NCI-H1436 (cell line): ENCODE measurements around the gene MGME1.

Experiments used
- DNase-seq: peaks from one replicate; lab custom pipeline; 2025; lab: John Stamatoyannopoulos, UW

The MGME1 gene

DNA sequence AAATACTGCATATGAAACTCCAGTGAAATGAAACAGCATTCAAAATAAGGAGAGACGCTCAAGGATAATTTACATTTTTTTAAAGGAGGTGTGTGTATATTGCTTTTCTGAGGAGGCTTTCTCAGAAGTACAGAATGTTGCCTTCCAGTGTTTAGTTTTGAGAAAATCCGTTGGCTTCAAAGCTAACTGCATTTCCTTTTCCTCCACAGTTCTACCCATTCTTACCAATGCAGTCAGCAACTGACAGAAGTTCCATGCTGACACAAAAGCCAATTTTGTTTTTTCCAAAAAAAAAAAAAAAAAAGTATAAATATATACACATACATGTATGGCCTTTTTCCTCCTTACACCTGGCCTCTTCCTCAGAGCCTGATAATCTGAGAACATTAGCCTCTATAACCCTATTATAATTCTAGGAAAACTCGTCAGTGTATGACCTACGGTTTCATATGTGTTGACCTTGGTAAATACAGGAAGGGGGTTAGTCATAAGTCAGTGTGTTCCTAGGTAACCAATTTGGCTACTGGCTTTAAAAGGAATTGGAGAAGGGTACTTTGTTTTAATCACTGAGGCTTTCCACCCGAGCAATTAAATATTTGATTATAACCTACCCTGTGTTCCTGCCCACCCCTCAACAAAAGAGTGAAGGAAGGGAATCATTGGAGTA, 24.2 kb downstream of the MGME1 start:
- peak; percentile 28 for DNase-seq

DNA sequence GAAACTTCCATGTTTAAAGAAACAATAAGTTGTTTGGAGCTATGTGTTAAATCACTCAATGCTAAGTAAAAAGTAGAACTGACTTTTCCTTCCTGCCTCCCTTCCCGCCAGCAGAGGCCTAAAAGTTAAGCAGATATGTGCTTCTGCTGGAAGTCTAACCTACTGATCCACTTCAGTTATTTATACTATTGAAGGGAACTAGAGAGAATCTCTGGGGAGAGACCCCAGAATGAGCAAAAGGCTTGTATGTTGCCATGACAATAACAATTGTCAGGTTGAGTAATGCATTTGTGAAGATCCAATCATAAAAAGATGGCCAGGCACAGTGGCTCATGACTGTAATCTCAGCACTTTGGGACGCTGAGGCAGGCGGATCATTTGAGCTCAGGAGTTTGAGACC, 24.7 kb downstream of the MGME1 start:
- peak; percentile 18 for DNase-seq

DNA sequence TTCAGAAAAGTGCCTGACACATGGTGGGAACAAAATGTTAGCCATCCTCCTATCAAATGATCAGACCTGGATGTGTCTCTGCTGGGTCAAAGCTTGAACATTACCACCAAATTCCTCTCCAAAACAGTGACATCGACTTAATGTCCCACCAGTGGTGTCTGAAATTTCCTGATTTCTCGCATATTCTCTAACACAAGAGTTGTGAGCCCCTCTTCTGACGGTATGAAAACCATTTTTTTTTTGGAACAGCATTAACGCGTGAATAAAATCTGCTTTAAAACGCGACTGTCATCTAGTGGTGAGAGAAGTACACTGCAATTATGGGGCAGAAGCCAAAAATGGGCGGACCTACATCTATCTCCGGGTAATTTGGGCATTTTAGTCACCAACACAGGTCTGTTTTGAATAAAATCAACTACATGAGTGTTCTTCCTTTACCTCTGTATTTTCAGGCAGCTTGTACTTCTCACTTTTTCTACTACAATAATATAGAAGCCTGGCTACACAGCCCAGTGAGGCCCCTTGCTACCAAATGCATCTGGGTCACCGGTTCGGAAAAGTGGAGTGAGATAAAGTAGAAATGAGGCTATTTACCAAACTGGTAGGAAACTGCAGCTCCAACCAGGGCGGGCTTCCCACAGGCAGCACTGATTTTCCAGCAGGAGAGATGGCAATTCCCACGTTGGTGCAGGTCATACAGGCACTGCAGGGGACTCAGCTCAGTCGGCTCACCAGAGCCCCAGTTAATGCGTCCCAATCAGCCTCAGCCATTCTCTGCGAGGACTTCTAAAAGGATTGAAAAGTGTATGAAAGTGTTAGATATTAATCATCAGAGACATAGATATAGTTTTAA, 27.4 kb downstream of the MGME1 start:
- DNase-seq, result peak; percentile 18

DNA sequence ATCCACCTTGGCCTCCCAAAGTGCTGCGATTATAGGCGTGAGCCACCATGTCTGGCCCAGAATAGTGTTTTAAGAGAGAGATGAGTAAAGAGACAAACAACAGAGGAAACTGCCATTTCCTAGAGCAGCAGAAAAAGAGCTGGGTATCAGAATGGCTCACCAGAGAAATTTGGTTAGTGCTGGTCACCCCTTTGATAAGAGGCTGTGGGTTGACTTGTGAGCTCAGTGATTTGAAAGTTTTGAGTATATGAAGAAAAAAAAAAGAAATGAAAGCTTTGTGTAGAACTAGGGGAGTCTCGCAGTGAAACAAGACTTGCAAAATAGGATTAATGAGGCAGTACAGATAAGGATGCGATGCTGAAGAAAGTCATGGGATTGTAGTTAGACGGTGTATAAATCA, 29.6 kb downstream of the MGME1 start:
- DNase-seq, result no peak

DNA sequence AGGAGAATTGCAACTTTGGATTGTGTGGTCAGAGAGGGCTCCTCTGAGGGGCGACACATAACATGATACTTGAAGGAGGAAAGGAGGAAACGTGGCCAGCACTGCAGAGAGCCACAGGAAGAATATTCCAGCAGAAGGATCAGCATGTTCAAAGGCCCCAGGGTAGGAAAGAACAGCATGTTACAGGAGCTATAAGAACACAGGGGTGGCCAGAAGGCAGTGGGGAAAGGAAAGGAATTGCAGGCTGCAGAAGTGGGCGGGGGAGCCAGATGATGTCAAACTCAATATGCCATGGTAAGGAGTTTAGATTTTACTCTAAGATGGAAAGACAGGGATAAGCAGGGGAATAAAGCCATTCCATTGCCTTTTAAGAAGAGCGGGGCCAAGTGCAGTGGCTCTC, 30.7 kb downstream of the MGME1 start:
- DNase-seq, result no peak

DNA sequence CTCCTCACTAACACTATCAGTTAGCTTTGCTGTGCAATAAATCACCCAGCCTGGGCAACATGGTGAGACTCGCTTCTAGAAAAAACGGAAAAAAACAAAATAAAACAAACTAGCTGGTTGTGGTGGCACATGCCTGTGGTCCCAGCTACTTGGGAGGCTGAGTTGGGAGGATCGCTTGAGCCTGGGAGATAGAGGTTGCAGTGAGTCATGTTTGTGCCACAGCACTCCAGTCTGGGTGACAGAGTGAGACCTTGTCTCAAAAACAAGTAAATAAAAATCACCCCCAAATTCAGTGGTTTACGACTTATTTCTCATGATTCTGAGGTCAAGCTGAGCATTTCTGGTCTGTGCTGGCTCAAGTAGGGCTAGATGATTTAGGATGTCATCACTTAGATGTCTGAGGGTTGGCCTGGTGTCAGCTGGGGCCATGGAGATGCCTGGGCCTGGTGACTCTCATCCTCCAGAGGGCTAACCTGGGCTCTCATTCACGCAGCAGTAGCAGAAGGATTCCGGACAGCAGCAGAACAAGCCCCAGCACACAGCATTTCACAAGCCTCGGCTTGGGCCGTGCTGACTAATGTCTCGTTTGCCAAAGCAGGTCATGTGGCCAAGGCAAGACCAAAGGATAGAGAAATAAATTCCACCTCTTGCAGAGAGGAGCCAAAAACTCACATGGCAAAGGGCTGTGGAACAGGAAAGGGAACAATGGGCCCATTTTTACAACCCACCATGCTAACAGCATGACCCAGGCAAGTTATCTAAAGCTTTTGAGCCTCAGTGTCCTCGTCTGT, 32.5 kb downstream of the MGME1 start:
- DNase-seq, result no peak

DNA sequence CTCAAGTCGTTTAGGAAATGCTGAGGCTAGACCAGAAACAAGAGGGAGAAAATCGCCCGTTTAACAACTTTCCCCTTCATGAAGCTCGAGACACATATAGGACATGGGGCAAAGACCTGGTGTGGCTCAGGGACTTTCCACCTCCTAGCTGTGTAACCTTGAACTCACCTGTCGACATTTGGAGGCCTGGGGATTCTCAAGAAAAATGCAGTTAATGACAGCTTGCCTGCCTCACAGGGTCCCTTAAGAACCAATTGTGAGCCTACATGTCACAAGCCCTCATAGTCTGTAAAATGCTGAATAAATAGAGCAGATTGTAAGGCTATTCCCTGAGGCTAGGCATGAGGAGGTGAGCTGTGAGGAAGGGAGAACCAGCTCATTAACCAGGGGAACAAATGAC, 35.1 kb downstream of the MGME1 start:
- DNase-seq, result no peak

DNA sequence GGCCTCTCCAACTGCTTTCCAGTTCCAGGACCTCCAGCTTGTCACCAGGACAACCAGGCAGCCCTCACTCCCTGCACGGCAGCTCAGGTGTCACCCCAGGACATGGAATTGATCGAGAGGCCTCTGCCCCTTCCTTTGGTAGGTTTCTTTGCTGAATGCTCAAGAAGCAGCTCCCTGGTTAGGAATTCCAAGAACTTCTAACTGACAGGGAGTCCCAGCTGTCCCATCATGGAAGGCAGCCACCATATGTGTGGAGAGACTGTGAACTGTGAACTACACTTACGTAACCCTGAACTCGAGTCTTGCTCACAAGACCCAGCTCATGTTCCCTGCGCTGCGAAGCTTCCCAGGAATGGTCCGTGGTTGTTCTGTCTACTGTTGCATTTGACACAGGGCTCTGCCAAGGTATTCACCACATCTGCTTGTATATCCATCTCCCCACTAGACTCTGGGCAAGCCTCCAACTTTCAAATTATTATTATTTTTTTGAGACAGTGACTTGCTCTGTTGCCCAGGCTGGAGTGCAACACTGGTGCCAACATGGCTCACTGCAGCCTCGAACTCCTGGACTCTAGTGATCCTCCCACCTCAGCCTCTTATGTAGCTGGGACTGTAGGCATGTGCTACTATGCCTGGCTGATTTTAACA, 35.7 kb downstream of the MGME1 start:
- DNase-seq, result no peak

DNA sequence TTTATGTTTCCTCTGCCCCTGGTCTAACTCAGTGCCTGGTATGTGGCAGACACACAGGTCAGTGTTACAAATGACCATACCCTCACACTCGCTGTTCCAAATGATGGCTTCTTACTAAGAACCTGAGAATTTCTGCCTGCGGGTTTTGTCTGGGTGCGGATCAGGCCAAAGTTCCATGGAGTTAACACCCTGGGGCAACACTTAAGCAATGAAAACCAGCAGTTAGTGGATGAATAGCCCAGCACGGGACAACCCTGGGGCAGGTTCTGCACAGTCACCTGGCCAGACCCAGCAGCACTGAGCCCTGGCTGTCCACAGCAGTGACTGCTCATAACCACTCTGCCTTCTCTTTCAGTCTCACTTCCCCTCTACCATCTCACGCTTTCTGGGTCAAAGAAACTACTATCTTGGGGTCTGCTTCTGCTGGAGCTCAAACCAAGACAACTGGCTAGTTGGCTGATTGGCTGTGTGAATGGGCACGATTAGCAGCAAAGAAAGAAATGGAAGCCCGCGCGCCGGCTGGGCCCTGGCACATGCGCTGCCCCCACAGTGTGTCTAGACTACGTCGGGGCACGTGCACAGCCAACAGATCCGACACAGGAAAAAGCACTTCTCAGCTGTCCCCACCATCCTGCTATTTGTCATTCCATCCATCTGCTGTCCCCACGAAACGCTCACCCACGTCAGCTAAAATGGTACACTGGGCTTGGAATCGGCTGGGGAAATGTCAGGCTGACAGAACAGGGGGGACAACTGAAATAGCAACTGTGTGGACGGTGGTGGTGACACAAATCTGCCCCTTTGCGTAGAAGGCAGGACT, 36.6 kb downstream of the MGME1 start:
- no peak for DNase-seq

DNA sequence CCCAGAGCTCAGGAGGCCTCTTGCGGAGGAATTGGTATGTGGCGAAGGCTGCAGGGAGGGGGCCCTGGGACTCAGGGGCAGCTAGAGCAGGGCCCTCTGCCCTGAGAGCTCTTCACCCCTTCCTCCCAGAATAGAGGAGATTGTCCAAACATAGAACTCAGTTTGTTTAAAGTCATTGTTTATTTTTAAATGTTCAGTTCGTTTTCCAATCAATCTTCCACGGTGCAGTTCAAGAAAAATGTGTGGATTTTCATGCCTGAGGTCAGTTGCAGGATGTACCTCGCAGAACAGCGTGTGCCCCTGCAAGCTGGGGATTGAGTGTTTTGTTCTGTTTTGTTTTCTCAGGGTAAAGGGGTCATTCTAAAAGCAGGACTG, 37.2 kb downstream of the MGME1 start:
- no peak for DNase-seq

DNA sequence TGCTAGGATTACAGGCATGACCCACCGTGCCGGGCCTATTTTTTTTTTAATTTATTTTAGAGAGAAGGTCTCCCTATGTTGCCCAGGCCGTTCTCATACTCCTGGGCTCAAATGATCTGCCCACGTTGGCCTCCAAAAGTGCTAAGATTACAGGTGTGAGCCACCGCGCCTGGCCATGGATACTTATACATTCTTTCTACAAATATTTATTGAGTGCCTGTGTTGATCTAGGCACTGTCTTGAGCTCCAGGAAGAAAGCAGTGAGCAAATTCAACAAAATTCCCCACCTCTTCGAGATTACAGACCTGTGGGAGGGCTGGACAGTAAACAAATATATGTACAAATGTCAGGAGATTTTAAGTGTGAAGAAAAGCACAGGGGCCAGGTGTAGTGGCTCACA, 37.9 kb downstream of the MGME1 start:
- no peak for DNase-seq

DNA sequence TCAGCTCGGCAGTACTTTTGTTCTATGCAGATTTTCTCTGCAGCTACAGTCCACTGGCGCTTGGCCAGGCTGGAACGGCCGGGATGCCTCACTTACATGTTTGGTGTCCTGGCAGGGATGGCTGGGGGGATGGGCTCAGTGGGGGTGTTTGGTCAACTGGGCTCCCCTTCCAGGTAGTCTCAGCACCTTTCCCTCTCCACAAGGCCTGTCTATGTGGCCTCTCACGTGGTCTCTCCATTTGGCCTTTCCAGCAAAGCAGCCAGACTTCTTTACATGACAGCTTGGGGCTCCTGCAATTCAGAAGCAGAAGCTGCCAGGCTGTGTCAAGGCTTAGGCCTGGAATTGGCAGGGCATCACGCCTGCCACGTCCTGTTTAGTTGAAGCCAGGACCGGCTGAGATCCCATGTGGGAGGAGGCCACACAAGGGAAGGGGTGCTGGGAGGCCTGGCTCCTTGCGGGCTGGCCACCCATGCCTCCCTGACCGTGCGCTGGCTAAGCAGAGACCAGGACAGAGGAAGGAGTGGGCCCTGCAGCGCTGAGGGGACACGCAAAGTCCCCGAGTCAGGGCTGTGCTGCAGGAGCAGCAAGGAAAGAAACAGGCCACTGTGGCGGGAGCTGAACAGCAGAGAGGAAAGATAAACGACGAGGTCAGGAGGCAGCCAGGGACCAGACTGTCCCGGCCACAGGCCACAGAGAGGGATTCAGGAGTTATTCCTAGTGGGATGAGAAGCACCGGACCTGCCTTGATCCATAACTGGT, 38.9 kb downstream of the MGME1 start:
- no peak for DNase-seq

DNA sequence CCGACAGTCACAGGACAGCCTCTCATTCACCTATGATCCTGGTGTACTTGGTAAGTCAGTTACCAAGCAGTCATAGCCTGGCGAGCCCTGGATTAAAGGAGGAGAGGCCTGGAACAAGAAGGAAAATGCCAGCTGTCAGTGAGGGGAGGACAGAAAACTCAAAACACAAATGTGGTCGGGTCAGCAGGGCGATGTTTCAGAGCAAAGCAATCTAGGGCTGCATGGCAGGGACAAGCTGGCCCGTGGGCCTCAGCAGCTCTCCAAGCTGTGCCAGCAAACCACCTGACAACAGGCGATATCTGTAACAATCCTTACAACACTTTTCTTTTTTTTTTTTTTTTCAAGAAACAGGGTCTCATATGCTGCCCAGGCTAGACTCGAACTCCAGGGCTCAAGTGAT, 40.3 kb downstream of the MGME1 start:
- DNase-seq, result no peak

DNA sequence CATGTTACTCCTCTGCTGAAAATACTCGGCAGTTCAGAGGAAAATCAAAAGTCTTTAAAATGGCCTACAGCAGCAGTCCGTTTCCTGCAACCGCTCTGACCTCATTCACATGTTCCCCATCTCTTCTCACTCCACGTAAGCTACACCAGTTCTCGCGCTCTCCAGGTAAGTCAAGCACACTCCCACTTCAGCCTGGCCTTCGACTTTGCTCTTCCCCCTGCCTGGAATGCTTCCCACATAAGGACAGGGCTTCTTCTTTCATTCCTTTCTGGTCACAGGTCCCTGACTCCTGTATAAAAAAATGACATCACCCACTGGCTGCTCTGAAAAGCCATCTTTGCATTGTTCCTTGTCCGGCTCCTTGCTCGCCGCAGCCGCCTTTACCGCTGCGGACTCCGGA, 42.7 kb downstream of the MGME1 start:
- DNase-seq, result no peak

DNA sequence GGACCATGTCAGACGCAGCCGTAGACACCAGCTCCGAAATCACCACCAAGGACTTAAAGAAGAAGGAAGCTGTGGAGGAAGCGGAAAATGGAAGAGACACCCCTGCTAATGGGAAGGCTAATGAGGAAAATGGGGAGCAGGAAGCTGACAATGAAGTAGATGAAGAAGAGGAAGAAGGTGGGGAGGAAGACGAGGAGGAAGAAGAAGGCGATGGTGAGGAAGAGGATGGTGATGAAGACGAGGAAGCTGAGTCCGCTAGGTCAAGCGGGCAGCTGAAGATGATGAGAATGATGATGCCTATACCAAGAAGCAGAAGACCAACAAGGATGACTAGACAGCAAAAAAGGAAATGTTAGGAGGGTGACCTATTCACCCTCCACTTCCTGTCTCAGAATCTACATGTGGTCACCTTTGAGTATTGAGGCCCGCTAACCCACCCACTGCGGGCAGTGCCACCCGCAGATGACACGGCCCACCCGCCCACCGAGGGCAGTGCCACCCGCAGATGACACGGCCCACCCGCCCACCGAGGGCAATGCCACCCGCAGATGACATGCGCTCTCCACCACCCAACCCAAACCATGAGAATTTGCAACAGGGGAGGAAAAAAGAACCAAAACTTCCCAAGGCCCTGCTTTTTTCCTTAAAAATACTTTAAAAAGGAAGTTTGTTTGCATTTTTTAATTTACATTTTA, 43.3 kb downstream of the MGME1 start:
- no peak for DNase-seq

DNA sequence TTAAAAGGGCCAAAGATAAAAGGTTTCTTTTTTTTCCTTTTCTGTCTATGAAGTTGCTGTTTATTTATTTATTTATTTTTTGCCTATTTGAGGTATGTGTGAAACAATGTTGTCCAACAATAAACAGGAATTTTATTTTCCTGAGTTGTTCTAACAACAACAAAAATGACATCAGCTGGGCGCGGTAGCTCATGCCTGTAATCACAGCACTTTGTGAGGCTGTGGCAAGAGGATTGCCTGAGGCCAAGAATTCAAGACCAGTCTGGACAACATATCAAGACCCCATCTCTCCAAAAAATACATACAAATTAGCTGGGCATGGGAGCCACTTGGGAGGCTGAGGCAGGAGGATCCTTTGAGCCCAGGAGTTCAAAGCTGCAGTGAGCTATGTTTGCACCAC, 44.1 kb downstream of the MGME1 start:
- no peak for DNase-seq

DNA sequence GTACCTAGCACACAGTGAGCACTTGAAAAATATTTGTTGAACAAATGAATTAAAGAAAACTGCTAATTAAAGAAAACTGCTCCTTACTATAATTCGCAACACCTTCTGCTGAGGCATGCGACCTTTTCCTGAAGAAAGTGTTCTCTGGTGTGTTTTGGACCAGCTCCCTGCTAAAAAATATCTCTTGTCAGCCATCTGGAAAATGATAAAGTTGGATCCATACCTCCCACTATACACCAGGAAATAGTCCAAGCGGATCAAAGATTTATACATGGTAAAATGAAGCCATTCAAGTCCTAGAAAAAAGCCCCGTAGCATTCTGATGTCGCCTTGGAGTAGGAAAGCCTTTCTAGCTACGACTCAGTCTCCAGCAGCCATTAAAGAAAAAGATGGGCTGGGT, 45.6 kb downstream of the MGME1 start:
- no peak for DNase-seq

DNA sequence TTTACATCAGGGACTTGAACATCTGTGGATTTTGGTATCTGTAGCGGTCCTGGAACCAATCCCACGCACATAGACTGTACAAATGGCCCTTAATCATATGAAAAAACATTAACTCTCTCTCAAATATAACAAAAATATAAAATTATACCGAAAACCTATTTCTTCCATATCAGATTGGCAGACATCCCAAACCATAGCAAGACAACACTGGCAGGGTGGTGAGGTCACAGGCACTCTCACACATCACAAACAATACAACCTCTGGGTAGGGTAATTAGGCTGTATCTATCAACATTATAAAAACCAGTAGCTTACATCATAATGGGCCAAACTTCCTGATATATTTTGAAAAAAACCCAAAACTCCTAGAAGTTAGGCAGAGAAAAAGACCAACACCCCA, 48.0 kb downstream of the MGME1 start:
- DNase-seq, result no peak

DNA sequence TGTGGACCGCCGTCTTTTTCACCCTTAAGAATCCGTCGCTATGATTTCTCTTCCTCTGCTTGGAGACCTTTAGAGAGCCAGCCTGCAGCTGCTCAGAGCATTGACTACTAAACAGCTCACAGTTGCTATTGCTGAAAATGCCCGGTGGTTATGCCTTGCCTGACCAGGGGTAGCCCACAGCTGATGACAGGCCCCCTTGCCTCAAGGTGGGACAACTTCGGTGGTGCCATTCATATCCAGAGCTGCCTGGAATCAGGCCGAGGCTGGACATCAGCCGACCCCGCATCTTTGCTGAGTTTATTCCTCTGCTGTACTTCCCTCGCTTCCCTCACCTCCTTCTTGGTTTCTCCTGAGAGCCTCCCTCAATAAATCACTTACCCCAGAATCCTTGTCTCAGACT, 49.3 kb downstream of the MGME1 start:
- no peak for DNase-seq

DNA sequence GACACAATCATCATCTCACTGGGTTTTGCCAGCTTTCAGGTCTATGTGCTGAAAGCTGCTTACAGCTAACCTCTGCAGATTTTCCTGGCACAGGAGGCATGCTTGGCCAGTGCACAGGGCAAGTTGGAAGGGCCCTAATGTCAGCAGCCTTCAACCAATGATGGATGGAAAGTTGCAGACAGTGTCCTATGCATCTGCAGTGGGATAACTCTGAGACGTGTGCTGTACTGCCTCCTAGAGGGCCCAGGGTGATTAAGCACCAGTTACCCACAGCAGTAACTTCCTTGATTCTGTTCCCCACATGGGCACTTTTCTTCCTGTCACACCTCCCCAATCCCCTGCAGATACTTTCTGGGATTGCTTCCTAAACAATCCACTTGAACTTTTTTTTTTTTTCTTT, 50.2 kb downstream of the MGME1 start:
- DNase-seq, result no peak
